H1 (cell line): ENCODE data around the gene JPT2. TPM values are rescaled to one million over a fixed set of nuclear protein-coding genes. Genes with fewer than 3 reads are reported as not detected.

ENCODE experiments used
- CTCF ChIA-PET: fragments of 300-600 bp; sonication (Branson Sonifier 250); formaldehyde crosslinking; loops from one replicate; lab custom pipeline; 2021; ENCODE audit not compliant: partially characterized antibody; lab: Charles Lee
- POLR2A ChIA-PET: fragments of 300-600 bp; sonication (Branson Sonifier 250); formaldehyde crosslinking; loops from one replicate; lab custom pipeline; 2021; ENCODE audit warnings: inconsistent platforms; ENCODE audit not compliant: partially characterized antibody; lab: Charles Lee
- DNase-seq, 2 experiments: peaks; one replicate each; pipeline versions ENCODE4 v3.0.0 to v3.0.0-alpha.2; 2010 to 2022; ENCODE audit warnings: low spot score in 2 of 2, low read depth in 1 of 2, mixed read lengths in 1 of 2
- FAIRE-seq: peaks from 2 replicates; lab custom pipeline; 2011; peaks lifted over from hg19 to GRCh38; lab: Jason Lieb, UNC
- H2AFZ ChIP-seq: 2 replicates; pipeline ENCODE4 v1.8.1; 2012; ENCODE audit warnings: low read length, inconsistent platforms
- H2AK5ac ChIP-seq: 2 replicates; pipeline ENCODE4 v1.6.1; 2013; ENCODE audit warnings: low read depth, low read length
- H2BK120ac ChIP-seq: replicated peaks from 2 replicates; pipeline ENCODE3; 2013; ENCODE audit warnings: low read depth, low read length, inconsistent platforms
- H2BK12ac ChIP-seq: 2 replicates; pipeline ENCODE4 v1.6.1; 2013; ENCODE audit warnings: low read depth, low read length
- H2BK15ac ChIP-seq: 2 replicates; pipeline ENCODE4 v1.6.1; 2013; ENCODE audit warnings: low read length
- H2BK20ac ChIP-seq: 2 replicates; pipeline ENCODE4 v1.6.1; 2013; ENCODE audit warnings: low read length
- H2BK5ac ChIP-seq: 2 replicates; pipeline ENCODE4 v1.6.1; 2013; ENCODE audit warnings: low read depth, low read length
- H3K14ac ChIP-seq: 2 replicates; pipeline ENCODE4 v1.6.1; 2013; ENCODE audit warnings: inconsistent platforms; ENCODE audit not compliant: insufficient read length
- H3K18ac ChIP-seq: 2 replicates; pipeline ENCODE4 v1.6.1; 2013; ENCODE audit warnings: low read length; ENCODE audit errors: extremely low read depth
- H3K23ac ChIP-seq: 2 replicates; pipeline ENCODE4 v1.6.1; 2013; ENCODE audit warnings: inconsistent platforms; ENCODE audit not compliant: insufficient read length
- H3K23me2 ChIP-seq: 2 replicates; pipeline ENCODE4 v1.6.1; 2013; ENCODE audit warnings: low read depth, low read length
- H3K27ac ChIP-seq: 2 replicates; pipeline ENCODE4 v1.6.1; 2011; ENCODE audit warnings: low read depth, low read length, inconsistent platforms
- H3K27me3 ChIP-seq, 4 experiments: replicated peaks in 1 of 4; 1 replicate in 1 of 4; 2 replicates in 3 of 4; pipeline versions ENCODE4 v1.6.1 to v1.8.1; 2011 to 2013; ENCODE audit warnings: low read length in 3 of 4, mild to moderate bottlenecking in 3 of 4, inconsistent platforms in 2 of 4, mixed read lengths in 2 of 4, moderate library complexity in 1 of 4; ENCODE audit not compliant: control insufficient read depth in 3 of 4, insufficient read depth in 3 of 4; ENCODE audit errors: extremely low read depth in 1 of 4
- H3K36me3 ChIP-seq, 4 experiments: 2 replicates each; pipeline versions ENCODE4 v1.6.1 to v1.8.1; 2011 to 2013; ENCODE audit warnings: mild to moderate bottlenecking in 4 of 4, low read length in 3 of 4, moderate library complexity in 2 of 4, control low read depth in 1 of 4, inconsistent platforms in 1 of 4; ENCODE audit not compliant: insufficient read depth in 4 of 4, control insufficient read depth in 2 of 4
- H3K4ac ChIP-seq: replicated peaks from 2 replicates; pipeline ENCODE3; 2013; ENCODE audit warnings: low read length, low read depth, mixed read lengths, inconsistent platforms; ENCODE audit not compliant: insufficient read length
- H3K4me1 ChIP-seq, 4 experiments: replicated peaks in 1 of 4; 1 replicate in 1 of 4; 2 replicates in 3 of 4; pipeline versions ENCODE4 v1.6.1 to v1.8.1; 2011 to 2013; ENCODE audit warnings: low read length in 3 of 4, inconsistent platforms in 2 of 4, mixed read lengths in 1 of 4; ENCODE audit not compliant: insufficient read depth in 4 of 4, control insufficient read depth in 3 of 4
- H3K4me2 ChIP-seq, 2 experiments: 2 replicates each; pipeline versions ENCODE4 v1.6.1 to v1.8.1; 2011 to 2013; ENCODE audit warnings: low read depth in 2 of 2, low read length in 2 of 2, control low read depth in 1 of 2, inconsistent platforms in 1 of 2, mild to moderate bottlenecking in 1 of 2; ENCODE audit not compliant: insufficient read depth in 1 of 2
- H3K4me3 ChIP-seq, 4 experiments: fragments of 200-600, 300-600 bp in 1 of 4; sonication (generic), shearing (Covaris generic), sonication (Bioruptor Twin) in 1 of 4; 2 replicates each; pipeline versions ENCODE4 v1.5.1 to v1.8.1; 2011 to 2016; ENCODE audit warnings: low read length in 4 of 4, low read depth in 3 of 4, control low read depth in 2 of 4, inconsistent platforms in 2 of 4, mild to moderate bottlenecking in 2 of 4, mixed read lengths in 1 of 4, moderate library complexity in 1 of 4; ENCODE audit not compliant: insufficient read depth in 2 of 4; ENCODE audit errors: extremely low read depth in 1 of 4
- H3K56ac ChIP-seq: replicated peaks from 2 replicates; pipeline ENCODE3; 2013; ENCODE audit warnings: low read depth, mild to moderate bottlenecking, mixed read lengths, low read length, inconsistent platforms; ENCODE audit not compliant: insufficient read length
- H3K79me1 ChIP-seq: 2 replicates; pipeline ENCODE4 v1.6.1; 2013; ENCODE audit warnings: low read depth, low read length, control low read depth
- H3K79me2 ChIP-seq, 2 experiments: 2 replicates each; pipeline versions ENCODE4 v1.6.1 to v1.8.1; 2012 to 2013; ENCODE audit warnings: low read length in 2 of 2, mild to moderate bottlenecking in 2 of 2, inconsistent platforms in 1 of 2; ENCODE audit not compliant: insufficient read depth in 2 of 2, control insufficient read depth in 1 of 2
- H3K9ac ChIP-seq, 4 experiments: replicated peaks in 1 of 4; 1 replicate in 1 of 4; 2 replicates in 3 of 4; pipeline versions ENCODE4 v1.6.1 to v1.8.1; 2011 to 2013; ENCODE audit warnings: low read depth in 3 of 4, low read length in 3 of 4, control low read depth in 2 of 4, mild to moderate bottlenecking in 2 of 4, moderate library complexity in 2 of 4, inconsistent platforms in 1 of 4; ENCODE audit errors: extremely low read depth in 1 of 4
- H3K9me3 ChIP-seq, 2 experiments: 2 replicates each; pipeline versions ENCODE4 v1.6.1 to v1.8.1; 2012 to 2013; ENCODE audit warnings: mild to moderate bottlenecking in 2 of 2, moderate library complexity in 2 of 2, control low read depth in 1 of 2, inconsistent platforms in 1 of 2, low read depth in 1 of 2, low read length in 1 of 2, mixed read lengths in 1 of 2; ENCODE audit not compliant: insufficient read depth in 2 of 2
- H4K20me1 ChIP-seq, 2 experiments: replicated peaks in 1 of 2; 2 replicates each; pipeline versions ENCODE3 to v1.8.1; 2011 to 2013; ENCODE audit warnings: inconsistent platforms in 2 of 2, low read length in 2 of 2, mild to moderate bottlenecking in 1 of 2; ENCODE audit not compliant: insufficient read depth in 2 of 2, control insufficient read depth in 1 of 2
- H4K5ac ChIP-seq: 2 replicates; pipeline ENCODE4 v1.6.1; 2013; ENCODE audit warnings: low read length, low read depth, mixed read lengths, inconsistent platforms; ENCODE audit not compliant: insufficient read length
- H4K8ac ChIP-seq: 2 replicates; pipeline ENCODE4 v1.8.0; 2013; ENCODE audit warnings: mild to moderate bottlenecking, moderate library complexity, low read length, inconsistent platforms; ENCODE audit not compliant: insufficient read depth; ENCODE audit errors: extremely low read depth
- H4K91ac ChIP-seq: replicated peaks from 2 replicates; pipeline ENCODE3; 2013; ENCODE audit warnings: low read length, mixed read lengths, inconsistent platforms; ENCODE audit not compliant: insufficient read length
- BCL11A ChIP-seq, 2 experiments: IDR thresholded peaks; one replicate each; pipeline ENCODE4 v1.6.1; 2011; ENCODE audit warnings: low read depth in 2 of 2, low read length in 2 of 2, mild to moderate bottlenecking in 2 of 2
- CEBPB ChIP-seq: IDR thresholded peaks from 2 replicates; pipeline ENCODE4 v1.6.1; 2012; ENCODE audit warnings: low read depth, low read length
- CHD1 ChIP-seq: IDR thresholded peaks from 2 replicates; pipeline ENCODE4 v1.6.1; 2012; ENCODE audit warnings: low read depth, low read length, improper control_type of control experiment
- CTBP2 ChIP-seq: IDR thresholded peaks from 2 replicates; pipeline ENCODE4 v1.7.0; 2011; ENCODE audit warnings: borderline replicate concordance, mild to moderate bottlenecking, moderate library complexity, mixed read lengths, low read length; ENCODE audit not compliant: insufficient read depth, insufficient read length
- HDAC6 ChIP-seq: IDR thresholded peaks from one replicate; pipeline ENCODE4 v1.7.1; 2012; ENCODE audit warnings: low read depth, mild to moderate bottlenecking, inconsistent platforms, low read length, moderate library complexity
- KDM5A ChIP-seq: fragments of 200-600 bp; IDR thresholded peaks from 2 replicates; pipeline ENCODE4 v1.7.1; 2012; ENCODE audit warnings: mild to moderate bottlenecking, low read length, inconsistent platforms, mixed read lengths
- MAFK ChIP-seq: IDR thresholded peaks from 2 replicates; pipeline ENCODE4 v1.6.1; 2012; ENCODE audit warnings: low read depth, mild to moderate bottlenecking, improper control_type of control experiment, low read length
- NANOG ChIP-seq: IDR thresholded peaks from 2 replicates; pipeline ENCODE4 v1.6.1; 2011; ENCODE audit warnings: low read length, low read depth, mild to moderate bottlenecking, inconsistent platforms; ENCODE audit not compliant: insufficient read depth, poor library complexity, severe bottlenecking
- PHF8 ChIP-seq: fragments of 200-600 bp; sonication (generic); conservative IDR thresholded peaks from 2 replicates; pipeline ENCODE4 v1.7.1; 2012; ENCODE audit warnings: low read depth, mild to moderate bottlenecking, inconsistent platforms, low read length, moderate library complexity
- TAF1 ChIP-seq: IDR thresholded peaks from 2 replicates; pipeline ENCODE4 v1.6.1; 2011; ENCODE audit warnings: mild to moderate bottlenecking, low read depth, low read length
- TEAD4 ChIP-seq: IDR thresholded peaks from 2 replicates; pipeline ENCODE4 v1.6.1; 2012; ENCODE audit warnings: low read depth, low read length, inconsistent platforms, mixed read lengths
- WGBS, 2 experiments: shearing (Covaris generic) in 1 of 2; methylation state at CpG; one replicate each; pipeline versions ENCODE4 v1.1.6 to v1.1.7; 2013 to 2015; ENCODE audit warnings: low lambda C conversion rate in 2 of 2, mixed read lengths in 2 of 2, inconsistent platforms in 1 of 2, low coverage in 1 of 2, missing lambda C conversion rate in 1 of 2; ENCODE audit not compliant: insufficient replicate concordance in 2 of 2, insufficient coverage in 1 of 2, insufficient read length in 1 of 2; ENCODE audit errors: extremely low coverage in 1 of 2, missing lambda C conversion rate in 1 of 2; 5-methylcytosine and 5-hydroxymethylcytosine counted together
- polyA plus RNA-seq, 7 experiments: library from polyadenylated mRNA; depleted of rRNA in 3 of 7; stranded (reverse) in 5 of 7; unstranded in 2 of 7; fragments of >200 nt in 5 of 7; fragments of 200-250 nt in 2 of 7; gene quantifications; 1 replicate in 5 of 7; 2 replicates in 1 of 7; 4 replicates in 1 of 7; pipeline versions ENCODE4 v1.2.1 to v1.2.3, GENCODE V29; 2011 to 2013; ENCODE audit warnings: missing spikeins in 2 of 7, mixed read lengths in 2 of 7
- total RNA-seq: library from RNA; stranded (reverse); fragmentation: NEBNext Ultra II Directional; extraction: Animal tissue kit (Norgen Biotek cat#: 25700); gene quantifications from 2 replicates; pipeline ENCODE4 v1.2.1, GENCODE V29; 2021
- TF ChIP-seq, protein P1 (sequence below), 3 experiments: IDR thresholded peaks; 1 replicate in 2 of 3; 2 replicates in 1 of 3; pipeline versions ENCODE4 v1.5.1 to v1.6.1; 2011; ENCODE audit warnings: low read length in 3 of 3, mild to moderate bottlenecking in 3 of 3, inconsistent platforms in 2 of 3, low read depth in 1 of 3, moderate library complexity in 1 of 3; ENCODE audit not compliant: insufficient read depth in 1 of 3; ENCODE audit errors: control extremely low read depth in 1 of 3

The JPT2 gene
- total and polyA plus RNA-seq, 2 of the 8 experiments (the other 6 are each of a cell fraction or from before 2014, with no cell fraction given): 67.6 to 197 TPM

DNA sequence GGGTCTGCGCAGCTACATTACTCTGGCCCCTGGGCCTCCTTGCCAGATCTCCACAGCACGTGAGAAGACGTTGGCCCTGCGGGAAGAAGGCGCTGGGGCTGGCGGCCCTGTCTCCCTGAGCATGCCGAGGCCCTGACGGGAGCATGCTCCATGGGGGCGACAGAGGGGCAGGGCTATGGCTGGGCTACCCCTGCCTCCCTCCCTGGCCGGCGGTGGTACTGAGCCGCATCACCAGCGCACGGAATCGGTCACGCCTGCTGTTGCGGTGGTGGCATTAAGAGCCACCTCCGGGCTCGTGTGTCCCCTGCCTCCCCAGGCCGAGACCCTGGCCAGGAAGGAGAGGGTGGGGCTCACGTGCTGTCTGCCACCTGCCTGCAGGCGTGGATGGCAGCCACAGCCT, 56.0 kb downstream of the JPT2 start:
- FAIRE-seq: no peak
- CTCF ChIA-PET: no interaction called here
- no peak for TF ChIP-seq NANOG
- TF ChIP-seq TEAD4: no peak
- no peak for TF ChIP-seq HDAC6
- no peak for TF ChIP-seq KDM5A
- TF ChIP-seq MAFK: no peak
- TF ChIP-seq CTBP2: no peak
- no peak for TF ChIP-seq TAF1
- no peak for TF ChIP-seq PHF8
- no peak for TF ChIP-seq BCL11A (IDR thresholded peaks at IDR 0.05; ENCODE audit: low read depth in 2 of 2, low read length in 2 of 2)
- TF ChIP-seq, protein P1, sequence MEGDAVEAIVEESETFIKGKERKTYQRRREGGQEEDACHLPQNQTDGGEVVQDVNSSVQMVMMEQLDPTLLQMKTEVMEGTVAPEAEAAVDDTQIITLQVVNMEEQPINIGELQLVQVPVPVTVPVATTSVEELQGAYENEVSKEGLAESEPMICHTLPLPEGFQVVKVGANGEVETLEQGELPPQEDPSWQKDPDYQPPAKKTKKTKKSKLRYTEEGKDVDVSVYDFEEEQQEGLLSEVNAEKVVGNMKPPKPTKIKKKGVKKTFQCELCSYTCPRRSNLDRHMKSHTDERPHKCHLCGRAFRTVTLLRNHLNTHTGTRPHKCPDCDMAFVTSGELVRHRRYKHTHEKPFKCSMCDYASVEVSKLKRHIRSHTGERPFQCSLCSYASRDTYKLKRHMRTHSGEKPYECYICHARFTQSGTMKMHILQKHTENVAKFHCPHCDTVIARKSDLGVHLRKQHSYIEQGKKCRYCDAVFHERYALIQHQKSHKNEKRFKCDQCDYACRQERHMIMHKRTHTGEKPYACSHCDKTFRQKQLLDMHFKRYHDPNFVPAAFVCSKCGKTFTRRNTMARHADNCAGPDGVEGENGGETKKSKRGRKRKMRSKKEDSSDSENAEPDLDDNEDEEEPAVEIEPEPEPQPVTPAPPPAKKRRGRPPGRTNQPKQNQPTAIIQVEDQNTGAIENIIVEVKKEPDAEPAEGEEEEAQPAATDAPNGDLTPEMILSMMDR (IDR thresholded peaks at IDR 0.05; ENCODE audit: control extremely low read depth in 1 of 3, insufficient read depth in 1 of 3, low read depth in 1 of 3, low read length in 3 of 3): no peak
- no peak for TF ChIP-seq CEBPB
- no peak for TF ChIP-seq CHD1

More for the DNA sequence above, 56.0 kb downstream of the JPT2 start:
- Histone ChIP-seq H3K18ac (no peak overlapping the region), H3K79me2 (no peaks in the 10 kb centered on the region), H2BK15ac (no peak overlapping the region), H2AFZ (no peak overlapping the region), H2AK5ac (no peak overlapping the region), H3K14ac (no peak overlapping the region), H3K9ac (no peak overlapping the region), H3K36me3 (peaks cover 0 to 19% (median 2%) of the 10 kb centered on the region in 4 experiments; a peak in 5 of 8 replicates), H3K4me2 (no peak overlapping the region), H3K4ac (no peak overlapping the region), H4K5ac (no peak overlapping the region), H2BK5ac (no peak overlapping the region; the same call in 1 of the 2 replicates), H3K4me3 (no peak overlapping the region), H3K56ac (no peak overlapping the region), H4K8ac (no peak overlapping the region), H3K23ac (no peak overlapping the region), H3K23me2 (no peaks in the 10 kb centered on the region), H3K27me3 (no peaks in the 10 kb centered on the region), H3K79me1 (no peaks in the 10 kb centered on the region), H3K9me3 (peaks cover 45 to 48% of the 10 kb centered on the region in 2 experiments), H2BK120ac (no peak overlapping the region), H4K91ac (no peak overlapping the region), H2BK12ac (no peak overlapping the region), H4K20me1 (no peaks in the 10 kb centered on the region), H3K27ac (no peak overlapping the region), H3K4me1 (no peaks in the 10 kb centered on the region), H2BK20ac (no peak overlapping the region)
- no peak for DNase-seq
- POLR2A ChIA-PET: interaction anchor here (1.5 to 2.2 kb wide), 3 partner anchors 8 to 10 kb away, joined by 4 to 7 read pairs (median 4); no protein-coding TSS in a partner anchor
- 95% methylated on average over 22 of the region's 22 CpGs; no CpG with 5 or more reads in 1 of the 2 experiments for WGBS, 2 experiments
